Ascending aorta (tissue), 2 donors: Measurements from ENCODE around the gene CHD9. TPM values are rescaled to one million over a fixed set of nuclear protein-coding genes. Genes with fewer than 3 reads are reported as not detected.

Experiments
- DNase-seq, 2 donors: peaks; one replicate each; pipeline ENCODE4 v3.0.0-alpha.2; 2019; ENCODE audit warnings: low spot score in 2 of 2
- H3K27ac ChIP-seq, 2 donors: fragments of 200-600 bp; sonication (generic); one replicate each; pipeline ENCODE4 v1.5.1; 2016 to 2017; ENCODE audit warnings: mild to moderate bottlenecking in 1 of 2
- H3K27me3 ChIP-seq: fragments of 200-600 bp; sonication (generic); one replicate; pipeline ENCODE4 v1.5.1; 2017
- H3K36me3 ChIP-seq, 2 donors: fragments of 200-600 bp; sonication (generic); one replicate each; pipeline ENCODE4 v1.5.1; 2016
- H3K4me1 ChIP-seq, 2 donors: fragments of 200-600 bp; sonication (generic); one replicate each; pipeline ENCODE4 v1.5.1; 2016 to 2017; ENCODE audit warnings: mild to moderate bottlenecking in 1 of 2
- H3K4me3 ChIP-seq, 2 donors: fragments of 200-600 bp; sonication (generic); one replicate each; pipeline ENCODE4 v1.5.1; 2016 to 2017; ENCODE audit warnings: mild to moderate bottlenecking in 1 of 2
- H3K9me3 ChIP-seq, 2 donors: fragments of 200-600 bp; sonication (generic); one replicate each; pipeline ENCODE4 v1.5.1; 2016
- intact Hi-C: fragments of 100-400 bp; cut with DNase I; formaldehyde crosslinking; loops from one replicate; pipeline ENCODE4 v1.15.1; 2023
- total RNA-seq: library from RNA; depleted of rRNA; stranded (reverse); fragments of >200 nt; gene quantifications from one replicate; pipeline ENCODE4 v1.1.0, GENCODE V29; 2016
- TF ChIP-seq, protein P1 (sequence below), 3 experiments: fragments of 200-600 bp in 2 of 3; fragments of 450-650 bp in 1 of 3; sonication (generic) in 2 of 3; IDR thresholded peaks; one replicate each; pipeline ENCODE4 v1.5.1; 2016 to 2019; ENCODE audit warnings: antibody characterized with exemption in 3 of 3, mild to moderate bottlenecking in 1 of 3, moderate library complexity in 1 of 3

CHD9 gene
- total RNA-seq, 1 donor from 2014 or later: 56.9 TPM

GRCh38 chr16:53083119-53083518 is 28.3 kb downstream of the CHD9 start:
- Histone ChIP-seq H3K27ac (no peak overlapping the region), H3K36me3 (no peaks in the 10 kb centered on the region), H3K4me1 (peaks cover 5 to 53% of the 10 kb centered on the region in 2 donors), H3K9me3 (no peaks in the 10 kb centered on the region), H3K4me3 (no peak overlapping the region), H3K27me3 (no peaks in the 10 kb centered on the region)
- no peak for DNase-seq
- TF ChIP-seq, protein P1, sequence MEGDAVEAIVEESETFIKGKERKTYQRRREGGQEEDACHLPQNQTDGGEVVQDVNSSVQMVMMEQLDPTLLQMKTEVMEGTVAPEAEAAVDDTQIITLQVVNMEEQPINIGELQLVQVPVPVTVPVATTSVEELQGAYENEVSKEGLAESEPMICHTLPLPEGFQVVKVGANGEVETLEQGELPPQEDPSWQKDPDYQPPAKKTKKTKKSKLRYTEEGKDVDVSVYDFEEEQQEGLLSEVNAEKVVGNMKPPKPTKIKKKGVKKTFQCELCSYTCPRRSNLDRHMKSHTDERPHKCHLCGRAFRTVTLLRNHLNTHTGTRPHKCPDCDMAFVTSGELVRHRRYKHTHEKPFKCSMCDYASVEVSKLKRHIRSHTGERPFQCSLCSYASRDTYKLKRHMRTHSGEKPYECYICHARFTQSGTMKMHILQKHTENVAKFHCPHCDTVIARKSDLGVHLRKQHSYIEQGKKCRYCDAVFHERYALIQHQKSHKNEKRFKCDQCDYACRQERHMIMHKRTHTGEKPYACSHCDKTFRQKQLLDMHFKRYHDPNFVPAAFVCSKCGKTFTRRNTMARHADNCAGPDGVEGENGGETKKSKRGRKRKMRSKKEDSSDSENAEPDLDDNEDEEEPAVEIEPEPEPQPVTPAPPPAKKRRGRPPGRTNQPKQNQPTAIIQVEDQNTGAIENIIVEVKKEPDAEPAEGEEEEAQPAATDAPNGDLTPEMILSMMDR (IDR thresholded peaks at IDR 0.05): no peak
- intact Hi-C loops: no loop called here

GRCh38 chr16:53084141-53084541 is 29.4 kb downstream of the CHD9 start:
- H3K4me1 ChIP-seq: peaks cover 6 to 57% of the 10 kb centered on the region in 2 donors
- TF ChIP-seq, protein P1 (IDR thresholded peaks at IDR 0.05): no peak
- no peaks in the 10 kb centered on the region for H3K27me3 ChIP-seq
- intact Hi-C loops: no loop called here
- H3K36me3 ChIP-seq: no peaks in the 10 kb centered on the region
- no peaks in the 10 kb centered on the region for H3K9me3 ChIP-seq
- peak overlapping the region; percentile 56 to 57 for H3K27ac ChIP-seq
- no peak for DNase-seq
- H3K4me3 ChIP-seq: no peak overlapping the region

DNA sequence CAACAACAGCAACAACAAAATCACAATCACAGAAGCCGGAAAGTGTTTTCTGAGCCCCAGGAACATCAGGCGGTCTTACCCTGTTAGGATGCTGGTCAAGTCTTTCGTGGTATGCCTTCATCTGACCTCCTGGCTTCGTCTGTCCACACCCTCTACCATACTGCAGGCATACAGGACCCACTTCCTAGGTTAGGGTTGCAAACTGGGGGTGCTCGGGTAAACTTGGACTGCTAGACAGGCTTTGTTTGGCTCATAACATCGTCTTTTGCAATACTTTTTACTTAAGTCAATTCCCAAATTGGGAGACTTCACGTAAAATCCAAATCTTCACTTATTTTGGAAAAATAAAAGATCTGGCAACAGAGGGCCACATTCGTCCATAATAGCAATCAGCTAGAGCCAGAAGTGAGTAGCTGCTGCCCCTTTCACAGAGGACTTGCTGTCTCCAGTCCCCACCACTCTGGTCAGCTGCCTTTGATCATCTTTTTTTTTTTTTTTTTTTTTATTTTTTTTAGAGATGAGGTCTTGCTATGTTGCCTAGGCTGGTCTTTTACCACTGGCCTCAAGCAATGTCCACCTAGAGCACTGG is 30.0 kb downstream of the CHD9 start:
- Histone ChIP-seq H3K36me3 (no peaks in the 10 kb centered on the region), H3K27ac (peak overlapping the region; percentile 56 to 57), H3K27me3 (no peaks in the 10 kb centered on the region), H3K4me3 (no peak overlapping the region), H3K9me3 (no peaks in the 10 kb centered on the region), H3K4me1 (peaks cover 12 to 59% of the 10 kb centered on the region in 2 donors)
- intact Hi-C loops: no loop called here
- TF ChIP-seq, protein P1 (IDR thresholded peaks at IDR 0.05): no peak
- DNase-seq: no peak

DNA sequence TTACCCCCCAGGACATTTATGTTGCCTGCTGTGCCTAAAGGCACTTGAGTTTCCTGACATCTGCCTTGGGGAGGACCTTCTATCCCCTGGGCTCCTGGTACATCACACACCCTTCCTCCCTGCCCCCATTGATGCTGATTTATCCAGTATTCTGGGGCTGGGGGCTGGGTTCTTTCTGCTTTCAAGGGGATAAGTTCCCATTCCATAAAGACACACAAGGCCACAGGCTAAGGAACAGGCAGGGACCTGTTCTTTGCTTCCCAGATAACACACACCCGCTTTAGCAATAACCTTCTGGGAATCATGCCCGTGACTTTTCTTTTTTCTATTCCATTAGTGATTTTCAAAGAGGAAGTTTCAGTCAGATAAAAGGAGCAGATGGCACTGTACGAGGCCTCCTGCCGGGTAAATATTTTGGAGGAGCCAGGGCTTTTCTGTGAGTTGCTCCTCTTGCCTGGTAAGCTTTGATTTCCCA is 30.6 kb downstream of the CHD9 start:
- Histone ChIP-seq H3K4me3 (no peak overlapping the region), H3K9me3 (no peaks in the 10 kb centered on the region), H3K27ac (peak overlapping the region; percentile 56 to 57), H3K27me3 (no peaks in the 10 kb centered on the region), H3K36me3 (no peaks in the 10 kb centered on the region), H3K4me1 (peaks cover 14 to 59% of the 10 kb centered on the region in 2 donors)
- intact Hi-C loops: no loop called here
- DNase-seq: no peak
- TF ChIP-seq, protein P1 (IDR thresholded peaks at IDR 0.05): no peak

DNA sequence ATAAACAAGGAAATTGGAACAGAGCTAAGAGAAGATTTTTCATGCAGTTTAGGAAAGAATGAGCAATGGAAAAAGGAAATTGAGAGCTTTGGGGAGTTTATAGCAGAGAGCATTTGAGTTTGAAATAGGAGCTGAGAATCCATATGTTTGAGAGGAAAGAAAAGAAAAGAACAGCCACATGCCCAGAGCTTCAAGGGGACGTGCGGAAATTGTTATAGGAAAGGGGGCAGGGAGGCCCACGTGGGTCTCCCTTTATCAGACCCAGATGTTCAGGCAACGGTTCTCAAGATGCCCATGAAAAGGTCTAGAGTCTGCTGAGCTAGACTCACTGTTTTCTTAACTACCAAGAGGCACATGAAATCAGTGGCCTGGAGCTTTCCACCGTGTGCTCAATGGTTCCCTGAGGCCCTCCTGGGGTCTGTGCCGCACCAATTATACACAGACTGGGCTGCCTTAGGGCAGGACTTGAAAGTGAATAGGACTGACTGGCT is 31.2 kb downstream of the CHD9 start:
- H3K4me3 ChIP-seq: no peak overlapping the region
- peaks cover 10 to 59% of the 10 kb centered on the region in 2 donors for H3K4me1 ChIP-seq
- intact Hi-C loops: no loop called here
- DNase-seq: no peak
- no peaks in the 10 kb centered on the region for H3K36me3 ChIP-seq
- H3K27me3 ChIP-seq: no peaks in the 10 kb centered on the region
- TF ChIP-seq, protein P1 (IDR thresholded peaks at IDR 0.05): no peak
- no peaks in the 10 kb centered on the region for H3K9me3 ChIP-seq
- H3K27ac ChIP-seq: peak overlapping the region; percentile 56 to 57
